Stimulated activated CD4-positive, alpha-beta T cell treated with anti-CD3 and anti-CD28 coated beads, Interleukin-12 subunit alpha, Interleukin-12 subunit beta, amount 100 ng/mL, for 24 hours (primary cell): ENCODE data around the gene TLR1.

Experiments used
- DNase-seq, 2 experiments: peaks; one replicate each; pipeline ENCODE4 v3.0.0-alpha.2; 2020; ENCODE audit warnings: low read depth in 2 of 2

TLR1 gene, protein sequence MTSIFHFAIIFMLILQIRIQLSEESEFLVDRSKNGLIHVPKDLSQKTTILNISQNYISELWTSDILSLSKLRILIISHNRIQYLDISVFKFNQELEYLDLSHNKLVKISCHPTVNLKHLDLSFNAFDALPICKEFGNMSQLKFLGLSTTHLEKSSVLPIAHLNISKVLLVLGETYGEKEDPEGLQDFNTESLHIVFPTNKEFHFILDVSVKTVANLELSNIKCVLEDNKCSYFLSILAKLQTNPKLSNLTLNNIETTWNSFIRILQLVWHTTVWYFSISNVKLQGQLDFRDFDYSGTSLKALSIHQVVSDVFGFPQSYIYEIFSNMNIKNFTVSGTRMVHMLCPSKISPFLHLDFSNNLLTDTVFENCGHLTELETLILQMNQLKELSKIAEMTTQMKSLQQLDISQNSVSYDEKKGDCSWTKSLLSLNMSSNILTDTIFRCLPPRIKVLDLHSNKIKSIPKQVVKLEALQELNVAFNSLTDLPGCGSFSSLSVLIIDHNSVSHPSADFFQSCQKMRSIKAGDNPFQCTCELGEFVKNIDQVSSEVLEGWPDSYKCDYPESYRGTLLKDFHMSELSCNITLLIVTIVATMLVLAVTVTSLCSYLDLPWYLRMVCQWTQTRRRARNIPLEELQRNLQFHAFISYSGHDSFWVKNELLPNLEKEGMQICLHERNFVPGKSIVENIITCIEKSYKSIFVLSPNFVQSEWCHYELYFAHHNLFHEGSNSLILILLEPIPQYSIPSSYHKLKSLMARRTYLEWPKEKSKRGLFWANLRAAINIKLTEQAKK

DNA sequence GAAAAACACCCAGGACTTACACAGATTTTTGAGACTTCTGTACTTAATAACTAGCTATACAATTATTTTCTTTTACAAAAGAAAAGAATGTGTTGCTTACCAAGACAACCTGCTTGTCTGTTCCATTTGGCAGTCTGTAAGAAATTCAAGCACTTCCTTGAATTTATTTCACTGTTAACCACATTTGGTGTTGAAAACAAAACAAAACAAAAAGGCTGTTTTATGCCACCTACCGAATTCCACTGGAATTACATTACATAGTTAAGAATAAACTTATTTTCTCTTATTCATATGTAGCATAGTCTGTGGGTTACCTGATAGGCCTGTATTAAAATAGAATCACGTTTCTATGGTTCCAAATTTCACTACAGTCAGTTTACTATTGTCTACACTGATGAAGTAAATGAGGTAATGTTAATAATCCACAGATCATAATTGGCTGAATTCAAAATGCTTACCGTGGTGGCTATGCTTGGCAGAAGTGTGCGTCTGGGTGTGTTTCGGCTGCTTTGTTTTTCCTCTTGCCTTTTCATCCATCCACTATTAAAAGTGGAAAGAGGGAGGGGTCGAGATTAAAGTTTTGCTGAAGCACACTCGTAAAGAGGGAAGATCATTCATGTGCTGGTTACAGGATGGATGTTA is at the start of gene TLR1:
TLR1 (minus strand) TSS at position 138 of the 642 bp plus-strand sequence. CDS start 5,960 bp downstream, outside the sequence.
- DNase-seq: no peak

- no peak for DNase-seq
These were observed 41.4 kb upstream of the TLR1 start for GRCh38 chr4:38846015-38846414.

DNA sequence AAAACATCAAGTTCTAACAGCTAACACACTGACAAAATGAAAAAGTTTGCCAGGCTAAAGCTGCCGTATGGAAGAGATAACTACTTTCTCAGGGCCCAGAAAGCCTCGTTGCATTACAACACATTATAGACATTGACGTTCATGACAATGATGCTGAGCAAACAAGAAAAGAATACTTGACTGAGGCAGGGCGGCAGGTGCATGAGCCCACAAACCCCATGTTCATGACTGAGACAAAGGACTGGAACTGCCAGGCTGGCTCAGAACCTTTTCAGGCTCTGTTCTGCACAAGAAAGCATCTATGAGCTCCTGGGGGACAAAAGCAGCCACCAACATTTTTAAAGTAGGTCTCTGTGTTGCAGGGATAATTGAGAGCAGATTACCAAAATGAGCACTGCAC is 38.4 kb upstream of the TLR1 start:
- no peak for DNase-seq

DNA sequence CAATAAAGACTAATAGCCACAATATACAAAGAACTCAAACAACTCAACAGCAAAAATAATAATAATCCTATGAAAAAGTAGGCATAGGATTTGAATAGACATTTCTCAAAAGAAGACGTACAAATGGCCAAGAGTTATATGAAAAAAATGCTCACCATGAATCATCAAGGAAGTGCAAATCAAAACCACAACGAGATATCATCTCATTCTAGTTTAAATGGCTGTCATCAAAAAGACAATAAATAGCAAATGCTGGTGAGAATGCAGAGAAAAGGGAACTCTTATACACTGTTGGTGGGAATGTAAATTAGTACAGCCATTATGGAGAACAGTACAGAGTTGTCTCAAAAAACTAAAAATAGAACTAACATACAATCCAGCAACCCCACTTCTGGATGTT is 33.3 kb upstream of the TLR1 start:
- DNase-seq: no peak

- no peak for DNase-seq
These were observed 32.7 kb upstream of the TLR1 start for GRCh38 chr4:38837334-38837733.

GRCh38 chr4:38834570-38834969 is 30.0 kb upstream of the TLR1 start:
- no peak for DNase-seq

DNA sequence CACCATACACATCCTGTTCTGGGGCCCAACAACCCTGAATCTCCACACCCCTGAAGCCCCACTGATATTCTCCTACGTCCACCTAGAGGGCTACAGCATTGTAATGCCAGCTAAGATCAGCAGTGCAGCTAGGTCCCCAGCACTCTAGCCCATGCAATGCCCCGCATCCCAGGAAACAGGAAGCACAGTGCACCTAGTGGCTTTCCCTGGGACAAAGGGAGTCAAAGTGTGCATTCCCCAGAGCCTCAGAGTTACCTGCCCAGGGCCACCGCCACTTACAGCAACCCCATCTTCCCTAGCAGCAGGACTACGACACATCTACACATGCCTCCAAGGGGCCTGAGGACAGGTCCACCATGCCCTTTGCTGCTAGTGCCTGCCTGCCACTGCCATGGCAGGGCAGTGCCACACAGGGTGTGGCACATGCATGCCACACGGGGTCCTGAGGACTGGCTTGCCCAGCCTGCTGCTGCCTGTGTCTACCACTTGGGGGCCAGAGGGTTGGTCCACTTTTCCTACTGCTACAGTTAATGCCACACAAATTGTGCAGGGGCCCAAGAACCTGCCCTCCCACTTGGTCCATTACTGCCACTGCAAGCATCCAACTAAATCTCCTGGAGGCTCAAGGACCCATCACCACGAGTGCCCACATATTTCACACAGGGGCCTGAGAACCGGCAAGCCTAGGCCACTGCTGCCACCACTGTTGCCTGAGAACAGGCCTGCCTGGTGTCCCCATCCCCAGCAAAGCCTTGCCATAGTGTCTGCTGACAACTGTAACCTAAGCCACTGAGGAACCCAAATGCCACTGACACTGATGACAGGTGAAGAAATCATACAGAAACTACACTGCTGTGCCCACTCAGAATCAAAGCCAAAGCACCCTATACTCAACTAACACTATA is 28.3 kb upstream of the TLR1 start:
- no peak for DNase-seq

DNA sequence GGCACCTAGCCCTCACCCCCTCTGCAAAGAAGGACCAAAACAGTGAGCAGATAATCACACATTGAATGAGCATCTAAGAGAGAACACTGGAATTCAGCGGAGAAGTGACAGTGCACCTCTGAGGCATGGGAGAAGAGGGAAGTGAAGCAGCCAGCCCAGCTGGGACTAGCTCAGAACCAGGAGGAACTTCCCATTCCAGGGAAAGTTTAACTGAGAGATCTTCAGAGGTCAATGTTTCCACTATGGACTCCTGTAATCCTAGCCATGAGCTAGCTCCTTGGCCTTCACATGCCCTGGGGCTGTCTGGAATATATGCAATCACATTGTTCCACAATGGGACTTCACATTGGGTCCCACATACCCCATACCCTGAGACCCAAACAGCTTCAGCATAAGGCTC is 27.6 kb upstream of the TLR1 start:
- DNase-seq: no peak

DNA sequence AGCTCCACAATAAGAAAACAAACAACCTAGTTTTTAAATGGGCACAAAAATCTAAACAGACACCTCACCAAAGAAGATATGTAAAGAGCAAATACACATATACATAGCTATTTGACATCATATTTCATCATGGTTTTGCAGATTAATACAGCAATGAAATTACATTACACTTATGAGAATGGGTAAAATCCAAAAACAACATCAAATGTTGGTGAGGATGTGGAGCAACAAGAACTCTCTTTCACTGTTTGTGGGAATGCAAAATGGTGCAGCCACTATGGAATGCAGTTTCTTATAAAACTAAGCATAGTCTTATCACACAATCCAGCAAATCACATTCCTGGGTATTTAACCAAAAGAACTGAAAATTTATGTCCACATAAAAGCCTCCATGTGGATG is 27.1 kb upstream of the TLR1 start:
- no peak for DNase-seq

DNA sequence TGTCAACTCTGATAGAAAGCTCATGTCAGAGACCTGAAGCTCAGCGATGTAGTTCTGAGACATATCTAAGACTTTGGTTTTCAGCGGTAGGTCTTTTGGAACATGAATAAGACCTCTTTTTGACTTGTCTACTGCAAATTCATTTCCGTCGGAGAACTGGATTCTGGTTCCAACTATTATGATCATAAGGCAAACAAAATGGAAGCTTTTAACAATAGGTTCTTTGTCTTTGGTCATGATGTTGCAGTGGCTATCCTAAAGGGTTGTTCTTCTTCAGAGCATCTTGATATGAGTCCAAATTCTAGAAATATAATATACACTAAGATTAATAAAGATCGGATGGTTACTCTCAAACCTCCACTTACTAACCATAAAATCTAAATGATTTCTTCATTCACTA is 24.6 kb upstream of the TLR1 start:
- no peak for DNase-seq

- DNase-seq: no peak
These were observed 19.2 kb upstream of the TLR1 start for GRCh38 chr4:38823766-38824165.

- DNase-seq: no peak
These were observed 18.2 kb upstream of the TLR1 start for GRCh38 chr4:38822748-38823303.

GRCh38 chr4:38821739-38822138 is 17.1 kb upstream of the TLR1 start:
- DNase-seq: no peak

- no peak for DNase-seq
These were observed 15.9 kb upstream of the TLR1 start for GRCh38 chr4:38820329-38821061.

- no peak for DNase-seq
These were observed 15.0 kb upstream of the TLR1 start for GRCh38 chr4:38819569-38819968.

DNA sequence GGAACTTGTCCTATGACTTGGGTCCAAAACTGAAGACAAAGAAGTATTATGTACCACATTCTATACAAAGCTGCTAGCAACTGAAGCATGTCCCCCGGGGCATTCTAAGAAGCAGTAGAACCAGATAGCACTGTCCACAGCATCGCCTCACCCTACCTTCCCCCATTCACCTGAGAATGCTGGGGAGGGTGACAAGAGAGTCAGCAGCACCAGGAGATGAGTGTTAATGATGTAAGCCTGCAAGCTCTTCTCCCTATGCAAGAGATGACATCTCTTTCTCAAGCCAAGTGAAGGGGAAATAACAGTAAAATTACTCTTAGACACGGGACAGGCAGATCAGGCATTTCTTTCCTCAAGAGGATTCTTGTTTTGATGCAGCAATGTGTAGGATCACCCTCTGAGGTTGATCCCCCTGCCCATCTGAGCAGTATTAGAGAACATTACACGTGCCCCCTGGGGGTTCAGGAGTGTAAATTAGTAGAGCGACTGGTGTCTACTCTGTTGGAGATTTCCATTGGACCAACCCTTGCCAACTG is 13.9 kb upstream of the TLR1 start:
- no peak for DNase-seq

DNA sequence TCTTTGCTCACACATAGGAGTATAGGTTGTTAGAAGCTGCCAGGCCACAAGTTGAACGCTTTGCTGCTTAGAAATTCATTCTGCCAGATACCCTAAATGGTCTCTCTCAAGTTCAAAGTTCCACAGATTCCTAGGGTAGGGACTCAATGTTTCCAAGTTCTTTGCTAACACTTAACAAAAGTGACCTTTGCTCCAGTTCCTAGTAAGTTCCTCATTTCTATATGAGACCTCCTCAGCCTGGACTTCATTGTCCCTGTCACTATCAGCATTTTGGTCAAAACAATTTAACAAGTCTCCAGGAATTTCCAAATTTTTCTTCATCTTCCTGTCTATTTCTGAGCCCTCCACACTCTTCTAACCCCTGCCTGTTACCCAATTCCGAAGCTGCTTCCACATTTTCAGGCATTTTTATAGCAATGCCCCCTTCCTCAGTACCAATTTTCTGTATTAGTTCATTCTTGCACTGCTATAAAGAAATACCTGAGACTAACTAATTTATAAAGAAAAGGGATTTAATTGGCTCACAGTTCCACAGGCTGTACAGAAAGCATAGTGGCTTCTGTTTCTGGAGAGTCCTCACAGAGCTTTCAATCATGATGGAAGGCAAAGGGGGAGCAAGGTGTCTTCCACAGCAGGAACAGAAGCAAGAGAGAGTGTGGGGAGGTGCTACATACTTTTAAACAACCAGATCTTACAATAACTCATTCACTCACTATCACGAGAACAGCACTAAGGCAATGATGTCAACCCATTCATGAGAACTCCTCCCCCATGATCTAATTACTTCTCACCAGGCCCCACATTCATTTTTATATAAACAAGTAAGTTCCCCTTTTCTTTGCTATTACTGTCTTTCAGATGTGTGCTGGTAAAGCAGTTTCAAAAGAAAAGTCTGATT is 11.5 kb upstream of the TLR1 start:
- DNase-seq: no peak

DNA sequence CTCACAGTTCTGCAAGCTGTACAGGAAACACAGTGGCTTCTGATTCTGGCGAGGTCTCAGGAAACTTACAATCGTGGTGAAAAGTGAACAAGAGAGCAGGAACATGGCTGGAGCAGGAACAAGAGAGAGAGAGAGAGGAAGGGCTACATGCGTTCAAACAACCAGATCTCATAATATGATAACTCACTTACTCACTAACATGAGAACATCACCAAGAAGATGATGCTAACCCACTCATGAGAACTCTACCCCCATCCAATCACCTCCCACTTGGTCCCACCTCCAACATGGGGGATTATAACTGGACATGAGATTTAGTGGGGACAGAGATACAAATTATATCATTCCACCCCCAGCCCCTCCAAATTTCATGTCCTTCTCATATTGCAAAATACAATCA is 9.8 kb upstream of the TLR1 start:
- no peak for DNase-seq

DNA sequence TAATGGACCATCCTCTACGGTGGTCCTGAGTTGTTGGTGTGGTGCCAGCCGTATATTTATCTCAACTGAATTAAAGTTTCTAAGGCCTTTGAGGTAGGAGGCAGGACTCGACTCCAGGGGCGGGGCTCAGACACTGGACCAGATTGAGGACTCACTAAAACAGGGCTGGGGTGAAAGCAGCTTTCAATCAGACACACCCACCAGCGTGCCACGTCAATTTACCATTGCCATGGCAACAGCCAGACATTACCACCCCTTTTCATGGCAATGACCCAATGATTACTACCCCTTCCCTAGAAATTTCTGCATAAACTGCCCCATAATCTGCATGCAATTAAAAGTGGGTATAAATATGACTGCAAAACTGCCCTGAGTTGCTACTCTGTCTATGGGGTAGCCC is 6.7 kb upstream of the TLR1 start:
- no peak for DNase-seq
